Fibroblast of lung (primary cell): ENCODE measurements around the gene TXNDC16. TPM values are rescaled to one million over a fixed set of nuclear protein-coding genes. Genes with fewer than 3 reads are reported as not detected.

Experiments used
- DNase-seq, 2 donors: peaks; one replicate each; pipeline versions ENCODE4 v3.0.0 to v3.0.0-alpha.2; 2010; ENCODE audit warnings: low read depth in 2 of 2
- H2AFZ ChIP-seq: 2 replicates; pipeline ENCODE4 v1.5.1; 2012; ENCODE audit warnings: low read length, control low read depth, inconsistent platforms
- H3K27ac ChIP-seq: 2 replicates; pipeline ENCODE4 v1.5.1; 2011; ENCODE audit warnings: low read length, control low read depth; ENCODE audit not compliant: insufficient read depth
- H3K27me3 ChIP-seq: 2 replicates; pipeline ENCODE4 v1.5.1; 2011; ENCODE audit warnings: mild to moderate bottlenecking, low read length; ENCODE audit not compliant: control insufficient read depth, insufficient read depth
- H3K36me3 ChIP-seq: 2 replicates; pipeline ENCODE4 v1.5.1; 2011; ENCODE audit warnings: low read length; ENCODE audit not compliant: control insufficient read depth, insufficient read depth
- H3K4me1 ChIP-seq: 2 replicates; pipeline ENCODE4 v1.5.1; 2011; ENCODE audit warnings: low read length; ENCODE audit not compliant: control insufficient read depth, insufficient read depth; ENCODE audit errors: extremely low read depth
- H3K4me2 ChIP-seq: 2 replicates; pipeline ENCODE4 v1.5.1; 2011; ENCODE audit warnings: low read length, control low read depth; ENCODE audit not compliant: insufficient read depth; ENCODE audit errors: extremely low read depth
- H3K4me3 ChIP-seq, 4 experiments: fragments of 200-600 bp in 1 of 4; sonication (generic) in 1 of 4; replicated peaks in 1 of 4; 2 replicates each; pipeline ENCODE4 v1.5.1; 2011 to 2016; ENCODE audit warnings: low read length in 4 of 4, low read depth in 3 of 4, mild to moderate bottlenecking in 3 of 4, control low read depth in 2 of 4, inconsistent platforms in 1 of 4, mixed read lengths in 1 of 4; ENCODE audit not compliant: insufficient read depth in 1 of 4; ENCODE audit errors: control extremely low read depth in 1 of 4
- H3K79me2 ChIP-seq: 2 replicates; pipeline ENCODE4 v1.5.1; 2012; ENCODE audit warnings: mild to moderate bottlenecking, low read length, inconsistent platforms; ENCODE audit not compliant: control insufficient read depth, insufficient read depth
- H3K9ac ChIP-seq: 2 replicates; pipeline ENCODE4 v1.5.1; 2011; ENCODE audit warnings: mild to moderate bottlenecking, low read length, control low read depth; ENCODE audit not compliant: insufficient read depth
- H3K9me3 ChIP-seq: 2 replicates; pipeline ENCODE4 v1.5.1; 2012; ENCODE audit warnings: low read depth, low read length; ENCODE audit not compliant: control insufficient read depth, insufficient read depth
- H4K20me1 ChIP-seq: 2 replicates; pipeline ENCODE4 v1.5.1; 2011; ENCODE audit warnings: low read length; ENCODE audit not compliant: control insufficient read depth, insufficient read depth; ENCODE audit errors: extremely low read depth
- CTCF ChIP-seq, 2 donors: IDR thresholded peaks in 1 of 2; conservative IDR thresholded peaks in 1 of 2; 1 replicate in 1 of 2; 2 replicates in 1 of 2; pipeline ENCODE4 v1.5.1; 2011 to 2012; ENCODE audit warnings: low read length in 2 of 2, control low read depth in 1 of 2, inconsistent platforms in 1 of 2, low read depth in 1 of 2, mild to moderate bottlenecking in 1 of 2
- EZH2 ChIP-seq: IDR thresholded peaks from 2 replicates; pipeline ENCODE4 v1.5.1; 2012; ENCODE audit warnings: low read length, control low read depth, mild to moderate bottlenecking; ENCODE audit errors: missing control alignments
- polyA plus RNA-seq, 2 donors: library from polyadenylated mRNA; depleted of rRNA in 1 of 2; stranded (reverse) in 1 of 2; unstranded in 1 of 2; fragments of >200 nt; gene quantifications; 2 replicates each; pipeline ENCODE4 v1.2.1, GENCODE V29; 2011 to 2012; ENCODE audit warnings: missing spikeins in 1 of 2
- total RNA-seq: library from RNA; depleted of rRNA; stranded (reverse); fragments of >200 nt; gene quantifications from 2 replicates; pipeline ENCODE4 v1.2.1, GENCODE V29; 2014

Gene TXNDC16
- total and polyA plus RNA-seq, 2 donors (not counting 1 experiment from before 2014, with no cell fraction given), result 3.0 to 6.6 TPM

GRCh38 chr14:52467515-52468266, 84.6 kb downstream of the TXNDC16 start:
- Histone ChIP-seq H3K79me2 (no peaks in the 10 kb centered on the region), H3K27me3 (no peaks in the 10 kb centered on the region), H3K27ac (no peak overlapping the region), H3K4me3 (no peak overlapping the region), H2AFZ (no peak overlapping the region), H4K20me1 (no peaks in the 10 kb centered on the region), H3K9ac (no peak overlapping the region), H3K4me2 (no peak overlapping the region), H3K9me3 (no peaks in the 10 kb centered on the region), H3K36me3 (no peaks in the 10 kb centered on the region), H3K4me1 (no peaks in the 10 kb centered on the region)
- TF ChIP-seq CTCF (conservative IDR thresholded peaks at IDR 0.05 in 1 of 2, IDR thresholded peaks at IDR 0.05 in 1 of 2; ENCODE audit: low read depth in 1 of 2, low read length in 2 of 2) (no peak), EZH2 (no peak)
- no peak for DNase-seq

- Histone ChIP-seq H4K20me1 (no peaks in the 10 kb centered on the region), H3K79me2 (no peaks in the 10 kb centered on the region), H3K36me3 (no peaks in the 10 kb centered on the region), H3K9me3 (no peaks in the 10 kb centered on the region), H3K4me2 (no peak overlapping the region), H3K4me1 (no peaks in the 10 kb centered on the region), H3K27me3 (no peaks in the 10 kb centered on the region), H3K4me3 (no peak overlapping the region), H3K27ac (no peak overlapping the region), H2AFZ (no peak overlapping the region), H3K9ac (no peak overlapping the region)
- TF ChIP-seq EZH2 (no peak), CTCF (conservative IDR thresholded peaks at IDR 0.05 in 1 of 2, IDR thresholded peaks at IDR 0.05 in 1 of 2; ENCODE audit: low read depth in 1 of 2, low read length in 2 of 2) (no peak)
- DNase-seq, result no peak
Observed at GRCh38 chr14:52464175-52464574, 88.1 kb downstream of the TXNDC16 start.

- no peaks in the 10 kb centered on the region for H3K79me2 ChIP-seq
- no peak overlapping the region for H3K4me3 ChIP-seq
- H3K9me3 ChIP-seq, result no peaks in the 10 kb centered on the region
- no peak overlapping the region for H3K27ac ChIP-seq
- no peaks in the 10 kb centered on the region for H3K4me1 ChIP-seq
- no peak overlapping the region for H3K9ac ChIP-seq
- no peaks in the 10 kb centered on the region for H3K27me3 ChIP-seq
- H3K4me2 ChIP-seq, result no peak overlapping the region
- no peak overlapping the region for H2AFZ ChIP-seq
- no peaks in the 10 kb centered on the region for H4K20me1 ChIP-seq
- TF ChIP-seq EZH2 (no peak), CTCF (conservative IDR thresholded peaks at IDR 0.05 in 1 of 2, IDR thresholded peaks at IDR 0.05 in 1 of 2; ENCODE audit: low read depth in 1 of 2, low read length in 2 of 2) (no peak)
- H3K36me3 ChIP-seq, result no peaks in the 10 kb centered on the region
- DNase-seq, result no peak
Observed at GRCh38 chr14:52463375-52463774, 88.9 kb downstream of the TXNDC16 start.
